Stimulated activated CD4-positive, alpha-beta T cell treated with anti-CD3 and anti-CD28 coated beads, Interleukin-15, amount 100 ng/mL, for 1 hour (primary cell): ENCODE measurements around the gene OR52N5.
A peak's percentile ranks its signal among the peaks of the same experiment; 100 is the strongest.

Experiments used
- DNase-seq, 2 donors: peaks; one replicate each; pipeline ENCODE4 v3.0.0-alpha.2; 2020; ENCODE audit warnings: low read depth in 1 of 2, low spot score in 1 of 2

OR52N5 gene

GRCh38 chr11:5783255-5783654 is at the start of gene OR52N5:
OR52N5 (minus strand) TSS chr11:5783355; CDS start chr11:5778634, 4,721 bp downstream.
- DNase-seq, result no peak

DNA sequence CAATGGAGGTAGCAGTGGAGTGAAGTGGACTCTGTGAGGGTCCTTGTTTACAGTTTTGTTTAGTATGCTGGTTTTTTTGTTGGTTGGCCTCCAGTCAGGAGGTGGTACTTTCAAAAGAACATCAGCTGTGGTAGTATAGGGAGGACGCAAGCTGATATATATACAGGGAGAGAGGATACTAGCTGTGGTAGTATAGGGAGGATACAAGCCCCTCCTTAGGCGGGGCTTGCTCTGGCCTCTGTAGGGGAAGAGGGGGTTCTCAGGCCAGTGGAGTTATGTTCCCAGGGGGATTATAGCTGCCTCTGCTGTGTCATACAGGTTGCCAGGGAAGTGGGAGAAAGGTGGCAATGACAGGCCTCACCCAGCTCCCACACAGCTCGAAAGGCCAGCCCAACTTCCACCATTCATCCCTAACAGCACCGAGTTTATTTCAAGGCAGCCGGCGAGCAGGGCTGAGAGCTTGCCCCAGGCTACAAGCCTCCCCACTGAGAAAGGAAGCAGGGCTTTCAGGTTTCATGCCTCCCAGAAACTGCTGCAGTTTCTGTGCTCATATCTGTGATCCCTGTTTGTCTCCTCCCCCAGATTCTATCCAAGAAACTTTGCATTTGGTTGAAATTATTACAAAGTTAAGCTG is 48.2 kb upstream of the OR52N5 start:
- DNase-seq, result no peak

DNA sequence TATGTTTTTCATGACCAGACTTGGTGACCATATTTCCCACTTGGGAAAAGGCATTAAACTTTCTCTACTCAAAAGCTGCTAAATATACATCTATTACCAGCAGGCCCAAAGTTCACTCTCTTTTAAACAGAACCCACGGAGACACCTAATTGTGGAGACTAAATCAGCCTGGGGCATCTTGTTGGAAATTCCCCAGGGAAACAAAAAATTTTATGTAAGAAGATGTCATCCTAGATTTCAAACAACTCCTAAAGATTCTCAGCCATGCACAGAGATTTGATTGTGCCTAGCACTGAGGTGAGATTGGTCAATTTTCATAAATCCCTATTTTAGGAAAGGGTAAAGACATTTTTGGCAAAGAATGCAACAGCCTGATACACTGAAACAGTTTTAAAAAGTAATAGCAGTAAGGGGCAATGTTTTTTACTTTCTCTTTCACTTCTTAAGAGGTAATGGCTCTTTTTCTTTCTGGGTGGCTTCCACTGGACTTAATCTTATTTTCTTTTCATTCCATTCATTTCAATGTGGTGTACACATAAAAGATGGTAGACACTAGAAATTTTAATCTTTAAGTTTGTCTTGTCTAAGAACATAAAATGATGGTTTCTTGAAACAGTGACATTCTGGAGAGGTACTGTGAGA is 35.2 kb upstream of the OR52N5 start:
- no peak for DNase-seq

DNA sequence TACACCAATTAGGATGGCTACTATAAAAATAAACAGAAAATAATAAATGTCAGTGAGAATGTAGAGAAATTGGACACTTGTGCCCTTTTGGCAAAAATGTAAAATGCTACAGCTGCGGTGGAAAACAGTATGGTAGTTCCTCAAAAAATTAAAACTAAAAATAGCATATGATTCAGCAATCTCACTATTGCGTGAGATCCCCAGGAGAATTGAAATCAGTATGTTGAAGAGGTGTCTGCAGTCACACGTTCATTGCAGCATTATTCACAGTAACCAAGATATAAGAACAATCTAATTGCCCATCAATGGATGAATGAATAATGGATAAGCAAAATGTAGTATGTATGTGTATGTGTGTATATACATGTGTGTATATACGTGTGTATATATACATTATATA is 32.4 kb upstream of the OR52N5 start:
- DNase-seq, result no peak

DNA sequence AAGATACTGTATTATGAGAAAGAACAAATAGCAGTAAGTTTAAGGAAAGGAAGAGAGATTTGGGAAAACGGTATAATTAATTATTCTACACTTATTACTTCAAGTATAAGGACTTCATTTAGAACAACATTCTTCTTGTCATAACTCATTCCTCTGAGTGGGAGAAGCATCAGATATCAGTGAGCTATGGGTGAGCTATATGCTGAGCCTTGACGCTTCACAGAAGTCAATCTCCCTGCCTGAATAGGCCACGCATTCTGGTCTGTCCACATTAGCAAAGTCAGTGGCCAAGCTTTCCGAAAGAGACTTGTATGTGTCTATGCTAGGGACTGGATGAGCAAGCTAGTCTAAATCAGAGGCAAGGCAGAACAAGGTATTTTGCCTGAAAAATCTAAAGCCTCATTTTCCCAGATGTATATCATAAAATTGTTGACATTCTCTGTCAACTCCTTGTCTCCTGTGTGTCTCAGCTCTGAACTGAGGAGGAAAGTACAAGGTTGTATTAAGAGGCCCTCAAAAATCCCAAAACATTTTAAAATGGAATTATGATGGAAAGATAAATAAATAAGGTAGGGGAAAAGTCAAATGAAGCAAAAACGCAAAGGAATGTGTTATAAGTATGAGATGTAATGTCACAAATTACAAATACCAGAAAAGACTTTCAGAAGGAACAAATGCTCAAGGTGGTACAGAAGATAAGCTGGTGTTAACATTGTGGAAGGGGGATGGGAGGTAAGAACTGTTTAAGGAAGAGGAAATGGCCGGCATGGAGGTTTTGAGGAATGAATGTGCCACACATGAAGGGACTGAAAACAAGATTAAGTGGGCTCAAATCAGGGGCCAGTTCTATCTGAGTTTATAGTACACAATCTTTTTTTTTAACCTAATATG is 27.0 kb upstream of the OR52N5 start:
- no peak for DNase-seq

GRCh38 chr11:5809122-5809519 is 26.0 kb upstream of the OR52N5 start:
- DNase-seq, result no peak

GRCh38 chr11:5808500-5809121 is 25.5 kb upstream of the OR52N5 start, which contains the start of gene OR52N2:
OR52N2 (plus strand) TSS chr11:5808924; CDS start chr11:5820336, 11,412 bp downstream.
- peak; percentile 35 to 47 for DNase-seq

GRCh38 chr11:5807580-5807979 is 24.4 kb upstream of the OR52N5 start:
- no peak for DNase-seq

- no peak for DNase-seq
These were observed 20.8 kb upstream of the OR52N5 start for GRCh38 chr11:5803982-5804381.

GRCh38 chr11:5796541-5796940 is 13.4 kb upstream of the OR52N5 start:
- DNase-seq, result no peak

DNA sequence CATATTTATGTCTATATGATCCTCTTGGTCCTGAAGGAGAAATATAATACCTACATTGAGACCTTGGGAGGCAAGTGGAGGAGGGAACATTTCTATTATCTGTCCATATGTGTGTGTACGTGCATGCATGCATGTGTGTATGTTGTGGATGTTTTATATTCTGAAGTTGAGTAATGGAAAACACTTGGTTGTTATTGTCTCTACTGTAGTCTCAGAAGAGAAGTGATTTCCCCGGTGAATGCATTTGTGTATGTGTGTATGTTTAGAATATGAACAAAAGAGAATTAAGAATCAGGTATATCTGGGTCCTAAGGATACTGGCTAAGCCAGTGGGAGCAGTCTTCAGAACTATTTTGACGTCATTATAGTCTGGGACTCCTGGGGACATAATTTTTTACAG is 8.0 kb upstream of the OR52N5 start, which contains the start of gene OR52N1:
TSS of gene OR52N1 (minus strand) at position 101 of the 400 bp plus-strand sequence. CDS start 2,449 bp downstream, outside the sequence.
- no peak for DNase-seq

- no peak for DNase-seq
These were observed 16.1 kb downstream of the OR52N5 start for GRCh38 chr11:5767056-5767455.

DNA sequence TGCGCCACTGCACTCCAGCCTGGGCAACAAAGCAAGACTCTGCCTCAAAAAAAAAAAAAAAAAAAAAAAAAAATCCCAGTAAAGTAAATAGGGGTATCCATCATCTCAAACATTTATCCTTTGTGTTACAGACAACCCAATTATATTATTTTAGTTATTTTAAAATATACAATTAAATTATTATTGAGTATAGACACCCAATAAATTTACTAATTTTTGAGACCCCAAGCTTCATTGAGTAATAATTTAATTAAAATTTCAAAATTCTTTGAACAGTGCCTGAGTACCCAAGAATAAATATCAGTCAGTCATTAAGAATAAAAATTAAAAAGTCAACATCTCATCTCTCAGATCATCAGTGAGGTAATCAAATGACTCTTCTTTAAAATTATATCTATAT is 29.2 kb downstream of the OR52N5 start, which contains the start of gene OR52N4:
TSS of gene OR52N4 (plus strand) at position 301 of the 400 bp plus-strand sequence. CDS start 498 bp downstream, outside the sequence.
- DNase-seq, result no peak

- no peak for DNase-seq
These were observed 33.3 kb downstream of the OR52N5 start for GRCh38 chr11:5749836-5750235.

DNA sequence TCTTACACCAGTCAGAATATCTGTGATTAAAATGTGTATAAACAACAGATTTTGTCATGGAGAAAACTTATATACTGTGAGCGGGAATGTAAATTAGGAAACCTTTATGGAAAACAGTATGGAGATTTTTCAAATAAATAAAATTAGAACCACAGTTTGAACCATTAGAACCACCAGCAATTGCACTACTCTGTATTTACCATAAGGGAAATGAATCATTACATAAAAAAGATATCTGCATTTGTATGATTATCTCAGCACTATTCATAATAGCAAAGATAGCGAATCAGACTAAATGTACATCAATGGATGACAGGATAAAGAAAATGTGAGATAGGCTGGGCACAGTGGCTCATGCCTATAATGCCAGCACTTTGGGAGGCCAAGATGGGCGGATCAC is 36.5 kb downstream of the OR52N5 start:
- DNase-seq, result no peak

DNA sequence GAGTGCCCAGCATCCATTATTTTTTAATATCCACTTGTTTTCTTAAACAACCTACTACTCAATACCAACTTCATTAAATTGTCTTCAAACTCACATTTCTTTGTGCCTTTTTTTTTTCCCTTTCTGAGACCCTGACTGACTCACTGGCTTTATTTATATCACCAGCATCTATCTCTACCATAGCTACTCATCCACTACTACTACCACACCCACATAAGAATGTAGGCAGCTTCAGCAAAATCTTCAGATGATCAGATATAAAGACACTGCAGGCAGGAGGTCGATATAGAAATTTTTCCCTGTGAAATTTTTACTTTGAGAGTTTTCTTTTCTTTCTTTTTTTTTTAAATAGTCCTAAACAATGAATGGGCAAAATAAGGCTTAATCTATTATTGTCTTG is 44.7 kb downstream of the OR52N5 start:
- no peak for DNase-seq

- DNase-seq, result no peak
These were observed 45.3 kb downstream of the OR52N5 start for GRCh38 chr11:5737670-5738392.

- no peak for DNase-seq
These were observed 46.1 kb downstream of the OR52N5 start for GRCh38 chr11:5737091-5737490.

DNA sequence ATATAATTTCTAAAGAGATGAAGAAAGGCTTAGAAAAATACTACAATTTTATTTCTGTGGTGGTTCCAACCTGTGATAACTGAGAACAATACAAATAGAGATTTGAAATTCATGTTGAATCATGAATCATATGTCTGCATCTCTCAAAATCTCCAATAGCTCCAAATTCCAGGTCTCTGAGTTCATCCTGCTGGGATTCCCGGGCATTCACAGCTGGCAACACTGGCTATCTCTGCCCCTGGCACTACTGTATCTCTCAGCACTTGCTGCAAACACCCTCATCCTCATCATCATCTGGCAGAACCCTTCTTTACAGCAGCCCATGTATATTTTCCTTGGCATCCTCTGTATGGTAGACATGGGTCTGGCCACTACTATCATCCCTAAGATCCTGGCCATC is 46.8 kb downstream of the OR52N5 start, which contains the start of gene OR56B1:
TSS of gene OR56B1 (plus strand) at position 53 of the 400 bp plus-strand sequence. CDS start at position 122, 69 bp downstream.
- DNase-seq, result no peak

- DNase-seq, result no peak
These were observed 55.5 kb downstream of the OR52N5 start for GRCh38 chr11:5727691-5728090.
